Measurements from ENCODE around the gene REG3G. TPM values are rescaled to one million over a fixed set of nuclear protein-coding genes. Genes with fewer than 3 reads are reported as not detected.

Gene REG3G
- total and polyA plus RNA-seq, 9 donors, result 0.08 to 1.5 (median 0.48) TPM; not detected in 4

DNA sequence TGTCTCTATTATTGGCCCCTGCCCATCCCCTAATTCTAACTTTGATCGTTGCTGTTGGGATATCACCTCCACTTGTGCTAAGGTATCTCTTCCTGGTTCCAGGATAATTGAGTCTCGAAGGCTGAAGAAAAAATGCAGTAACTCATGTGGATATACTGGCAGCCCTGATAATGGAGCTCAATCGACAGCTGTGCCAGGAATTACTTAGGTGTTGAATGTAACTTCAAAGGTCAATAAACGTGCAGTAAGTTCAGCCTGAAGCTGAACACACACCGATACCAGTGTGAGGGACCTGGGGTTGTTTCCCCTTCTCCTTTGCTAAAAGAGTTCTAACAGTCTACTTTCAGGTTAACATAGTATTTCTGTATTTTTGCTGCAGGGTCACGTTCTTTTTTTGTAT is 11.9 kb upstream of the REG3G start:
- TF ChIP-seq EP300 (IDR thresholded peaks at IDR 0.05) (no peak), POLR2A (IDR thresholded peaks at IDR 0.05) (no peak)
- TF ChIP-seq, protein P1, sequence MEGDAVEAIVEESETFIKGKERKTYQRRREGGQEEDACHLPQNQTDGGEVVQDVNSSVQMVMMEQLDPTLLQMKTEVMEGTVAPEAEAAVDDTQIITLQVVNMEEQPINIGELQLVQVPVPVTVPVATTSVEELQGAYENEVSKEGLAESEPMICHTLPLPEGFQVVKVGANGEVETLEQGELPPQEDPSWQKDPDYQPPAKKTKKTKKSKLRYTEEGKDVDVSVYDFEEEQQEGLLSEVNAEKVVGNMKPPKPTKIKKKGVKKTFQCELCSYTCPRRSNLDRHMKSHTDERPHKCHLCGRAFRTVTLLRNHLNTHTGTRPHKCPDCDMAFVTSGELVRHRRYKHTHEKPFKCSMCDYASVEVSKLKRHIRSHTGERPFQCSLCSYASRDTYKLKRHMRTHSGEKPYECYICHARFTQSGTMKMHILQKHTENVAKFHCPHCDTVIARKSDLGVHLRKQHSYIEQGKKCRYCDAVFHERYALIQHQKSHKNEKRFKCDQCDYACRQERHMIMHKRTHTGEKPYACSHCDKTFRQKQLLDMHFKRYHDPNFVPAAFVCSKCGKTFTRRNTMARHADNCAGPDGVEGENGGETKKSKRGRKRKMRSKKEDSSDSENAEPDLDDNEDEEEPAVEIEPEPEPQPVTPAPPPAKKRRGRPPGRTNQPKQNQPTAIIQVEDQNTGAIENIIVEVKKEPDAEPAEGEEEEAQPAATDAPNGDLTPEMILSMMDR (IDR thresholded peaks at IDR 0.05), result no peak
- Histone ChIP-seq H3K9me3 (no peaks in the 10 kb centered on the region), H3K36me3 (no peaks in the 10 kb centered on the region), H3K4me3 (no peak overlapping the region), H3K27me3 (no peaks in the 10 kb centered on the region), H3K4me1 (ENCODE audit: insufficient read depth) (no peaks in the 10 kb centered on the region), H3K27ac (no peak overlapping the region)
- 41 to 48% (median 44%) methylated on average over 6 of the region's 6 CpGs for WGBS, 3 donors
- intact Hi-C loops (cut with DNase I), result no loop called here
- no peak for DNase-seq

DNA sequence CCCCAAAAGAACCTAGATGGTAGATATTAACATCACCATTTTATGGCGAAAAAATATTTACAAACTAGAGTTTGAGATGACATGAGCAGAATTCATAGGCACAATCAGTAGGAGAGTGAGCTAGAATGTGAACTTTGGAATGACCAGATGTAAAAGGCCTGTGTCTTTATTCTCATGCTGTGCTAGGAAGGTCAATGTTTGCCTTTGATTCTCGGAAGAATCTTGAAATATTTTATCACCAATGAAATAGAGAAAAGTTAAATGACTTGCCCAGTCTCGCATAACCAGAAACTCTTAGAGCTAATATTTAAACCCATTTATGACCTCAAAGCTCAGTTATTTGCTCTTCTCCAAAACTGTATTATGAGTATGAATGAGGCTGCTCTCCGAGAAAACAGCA is 9.2 kb upstream of the REG3G start:
- no peaks in the 10 kb centered on the region for H3K27me3 ChIP-seq
- H3K9me3 ChIP-seq, result no peaks in the 10 kb centered on the region
- no peak overlapping the region for H3K4me3 ChIP-seq
- 84 to 89% (median 85%) methylated on average over 4 of the region's 4 CpGs for WGBS, 3 donors
- no peak for DNase-seq
- intact Hi-C loops (cut with DNase I), result no loop called here
- no peak for TF ChIP-seq EP300 (IDR thresholded peaks at IDR 0.05)
- TF ChIP-seq, protein P1 (IDR thresholded peaks at IDR 0.05), result no peak
- TF ChIP-seq POLR2A (IDR thresholded peaks at IDR 0.05), result no peak
- H3K27ac ChIP-seq, result no peak overlapping the region
- H3K4me1 ChIP-seq (ENCODE audit: insufficient read depth), result no peaks in the 10 kb centered on the region
- H3K36me3 ChIP-seq, result no peaks in the 10 kb centered on the region

DNA sequence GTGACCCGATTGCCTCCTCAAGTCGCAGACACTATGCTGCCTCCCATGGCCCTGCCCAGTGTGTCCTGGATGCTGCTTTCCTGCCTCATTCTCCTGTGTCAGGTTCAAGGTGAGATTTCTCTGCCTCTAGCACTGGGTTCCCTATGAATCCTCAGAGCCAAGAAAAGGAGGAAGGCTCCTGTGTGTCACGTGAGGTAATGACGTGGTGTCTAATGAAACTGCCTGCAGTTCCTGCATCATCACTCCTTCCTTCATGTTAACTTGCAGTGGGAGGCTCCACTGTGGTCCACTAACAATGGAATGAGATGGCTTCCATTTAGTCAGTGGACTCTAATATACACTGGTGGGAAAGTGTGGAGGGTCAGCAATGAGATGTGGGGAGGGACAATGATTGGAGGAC is 559 bp downstream of the REG3G start:
- TF ChIP-seq EP300 (IDR thresholded peaks at IDR 0.05) (no peak), POLR2A (IDR thresholded peaks at IDR 0.05) (no peak)
- TF ChIP-seq, protein P1 (IDR thresholded peaks at IDR 0.05), result no peak
- H3K4me3 ChIP-seq, result no peak overlapping the region
- no peaks in the 10 kb centered on the region for H3K4me1 ChIP-seq (ENCODE audit: insufficient read depth)
- 70 to 77% (median 74%) methylated on average over 4 of the region's 4 CpGs for WGBS, 3 donors
- H3K9me3 ChIP-seq, result no peaks in the 10 kb centered on the region
- no peak for DNase-seq
- no peaks in the 10 kb centered on the region for H3K36me3 ChIP-seq
- intact Hi-C loops (cut with DNase I), result no loop called here
- H3K27ac ChIP-seq, result no peak overlapping the region
- H3K27me3 ChIP-seq, result no peaks in the 10 kb centered on the region

DNA sequence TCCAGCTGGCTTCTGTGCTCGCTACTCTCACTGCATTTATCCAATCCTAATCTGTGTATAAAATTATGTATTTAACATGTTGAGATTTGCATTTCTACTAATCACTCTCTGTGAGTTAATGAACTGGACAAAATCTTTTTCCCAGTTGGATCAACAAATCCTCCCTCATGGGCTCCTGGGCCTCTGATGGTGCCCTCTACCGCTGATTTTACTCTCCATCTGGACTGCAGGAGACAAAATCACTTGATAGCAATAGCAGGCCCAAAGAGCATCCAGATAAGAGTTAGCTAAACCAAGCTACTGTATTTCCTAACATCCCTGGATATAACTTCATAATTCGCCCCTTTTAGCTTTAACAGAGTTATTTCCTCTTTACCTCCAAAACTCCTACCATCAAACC is 14.4 kb downstream of the REG3G start:
- H3K4me1 ChIP-seq (ENCODE audit: insufficient read depth), result no peaks in the 10 kb centered on the region
- intact Hi-C loops (cut with DNase I), result no loop called here
- H3K27me3 ChIP-seq, result no peaks in the 10 kb centered on the region
- no peak overlapping the region for H3K4me3 ChIP-seq
- H3K27ac ChIP-seq, result no peak overlapping the region
- no peaks in the 10 kb centered on the region for H3K9me3 ChIP-seq
- TF ChIP-seq EP300 (IDR thresholded peaks at IDR 0.05) (no peak), POLR2A (IDR thresholded peaks at IDR 0.05) (no peak)
- TF ChIP-seq, protein P1 (IDR thresholded peaks at IDR 0.05), result no peak
- no peaks in the 10 kb centered on the region for H3K36me3 ChIP-seq
- 55 to 73% (median 63%) methylated on average over 3 of the region's 3 CpGs for WGBS, 3 donors
- DNase-seq, result no peak
